ENCODE data around the gene PCDHA1. TPM values are rescaled to one million over a fixed set of nuclear protein-coding genes. Genes with fewer than 3 reads are reported as not detected.
"Not testable (repeated sequence)": the region's sequence is repeated elsewhere in the genome, so short reads cannot be mapped to it uniquely, and the experiment has no call there.

The PCDHA1 gene
- total and polyA plus RNA-seq, 7 experiments from 2014 or later, result not detected

GRCh38 chr5:140780512-140780911 lies 5.4 kb upstream of the PCDHA1 start:
- Histone ChIP-seq H3K27me3 (ENCODE audit: control insufficient read depth in 2 of 2, insufficient read depth in 2 of 2, low read length in 2 of 2) (no peaks in the 10 kb centered on the region), H3K27ac (ENCODE audit: low read depth, low read length) (no peak overlapping the region), H3K9me3 (ENCODE audit: control insufficient read depth in 2 of 3, low read length in 3 of 3) (peaks cover 0 to 74% (median 0%) of the 10 kb centered on the region in 3 experiments), H3K36me3 (ENCODE audit: control insufficient read depth in 2 of 3, insufficient read depth in 3 of 3, low read length in 3 of 3) (no peaks in the 10 kb centered on the region), H3K4me3 (ENCODE audit: low read length) (no peak overlapping the region), H3K4me1 (ENCODE audit: control insufficient read depth in 2 of 2, insufficient read depth in 2 of 2, low read length in 2 of 2) (no peaks in the 10 kb centered on the region)
- DNase-seq (no peak), ATAC-seq (no peak)
- peaks cover 19 to 100% (median 73%) of the 10 kb centered on the region in 11 donors for H3K9me3 Mint-ChIP-seq
- ChIA-PET POLR2A (no interaction called here), CTCF (no interaction called here)
- H3K27ac Mint-ChIP-seq, result no peak overlapping the region
- H3K4me1 Mint-ChIP-seq, result no peaks in the 10 kb centered on the region
- peaks cover 0 to 47% (median 29%) of the 10 kb centered on the region in 5 donors for H3K27me3 Mint-ChIP-seq
- H3K36me3 Mint-ChIP-seq, result peaks cover 0 to 44% (median 16%) of the 10 kb centered on the region in 5 donors
- no peak overlapping the region for H3K4me3 Mint-ChIP-seq
- intact Hi-C loops (cut with micrococcal nuclease), result no loop called here

- H3K4me1 Mint-ChIP-seq; H3K4me1 ChIP-seq (ENCODE audit: control insufficient read depth in 2 of 2, insufficient read depth in 2 of 2, low read length in 2 of 2); intact Hi-C loops (cut with micrococcal nuclease); H3K27ac ChIP-seq (ENCODE audit: low read depth, low read length); H3K27me3 ChIP-seq (ENCODE audit: control insufficient read depth in 2 of 2, insufficient read depth in 2 of 2, low read length in 2 of 2); CTCF ChIA-PET; H3K36me3 ChIP-seq (ENCODE audit: control insufficient read depth in 2 of 3, insufficient read depth in 3 of 3, low read length in 3 of 3); ATAC-seq; POLR2A ChIA-PET; H3K27ac Mint-ChIP-seq; H3K4me3 ChIP-seq (ENCODE audit: low read length); DNase-seq: not testable (repeated sequence)
- peaks cover 0 to 62% (median 4%) of the 10 kb centered on the region in 3 experiments for H3K9me3 ChIP-seq (ENCODE audit: control insufficient read depth in 2 of 3, low read length in 3 of 3)
- H3K9me3 Mint-ChIP-seq, result peaks cover 0 to 97% (median 53%) of the 10 kb centered on the region in 11 donors
- H3K36me3 Mint-ChIP-seq, result peaks cover 2 to 37% (median 13%) of the 10 kb centered on the region in 5 donors
- peaks cover 3 to 70% (median 50%) of the 10 kb centered on the region in 5 donors for H3K27me3 Mint-ChIP-seq
- H3K4me3 Mint-ChIP-seq, result peak overlapping the region in 1 of 10 donors; percentile 12
Observed at GRCh38 chr5:140787422-140787821, 1.5 kb downstream of the PCDHA1 start.

DNA sequence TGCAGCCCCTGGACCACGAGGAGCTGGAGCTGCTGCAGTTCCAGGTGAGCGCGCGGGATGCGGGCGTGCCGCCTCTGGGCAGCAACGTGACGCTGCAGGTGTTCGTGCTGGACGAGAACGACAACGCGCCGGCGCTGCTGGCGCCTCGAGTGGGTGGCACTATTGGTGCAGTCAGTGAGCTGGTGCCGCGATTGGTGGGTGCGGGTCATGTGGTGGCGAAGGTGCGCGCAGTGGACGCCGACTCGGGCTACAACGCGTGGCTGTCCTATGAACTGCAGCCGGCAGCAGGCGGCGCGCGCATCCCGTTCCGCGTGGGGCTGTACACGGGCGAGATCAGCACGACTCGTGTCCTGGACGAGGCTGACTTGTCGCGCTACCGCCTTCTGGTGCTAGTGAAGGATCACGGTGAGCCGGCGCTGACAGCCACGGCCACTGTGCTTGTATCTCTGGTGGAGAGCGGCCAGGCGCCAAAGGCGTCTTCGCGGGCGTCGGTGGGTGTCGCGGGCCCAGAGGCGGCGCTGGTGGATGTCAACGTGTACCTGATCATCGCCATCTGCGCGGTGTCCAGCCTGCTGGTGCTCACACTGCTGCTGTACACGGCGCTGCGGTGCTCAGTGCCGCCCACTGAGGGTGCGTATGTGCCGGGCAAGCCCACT lies 2.0 kb downstream of the PCDHA1 start:
- H3K4me3 Mint-ChIP-seq; intact Hi-C loops (cut with micrococcal nuclease); H3K4me3 ChIP-seq (ENCODE audit: low read length); H3K27ac Mint-ChIP-seq; ATAC-seq; CTCF ChIA-PET; H3K4me1 ChIP-seq (ENCODE audit: control insufficient read depth in 2 of 2, insufficient read depth in 2 of 2, low read length in 2 of 2); H3K36me3 ChIP-seq (ENCODE audit: control insufficient read depth in 2 of 3, insufficient read depth in 3 of 3, low read length in 3 of 3); H3K4me1 Mint-ChIP-seq; H3K27ac ChIP-seq (ENCODE audit: low read depth, low read length); H3K27me3 ChIP-seq (ENCODE audit: control insufficient read depth in 2 of 2, insufficient read depth in 2 of 2, low read length in 2 of 2); DNase-seq; POLR2A ChIA-PET: not testable (repeated sequence)
- Mint-ChIP-seq H3K27me3 (peaks cover 3 to 74% (median 53%) of the 10 kb centered on the region in 5 donors), H3K36me3 (peaks cover 2 to 40% (median 13%) of the 10 kb centered on the region in 5 donors), H3K9me3 (peaks cover 0 to 97% (median 51%) of the 10 kb centered on the region in 11 donors)
- peaks cover 0 to 62% (median 4%) of the 10 kb centered on the region in 3 experiments for H3K9me3 ChIP-seq (ENCODE audit: control insufficient read depth in 2 of 3, low read length in 3 of 3)

- Histone ChIP-seq H3K36me3 (ENCODE audit: control insufficient read depth in 2 of 3, insufficient read depth in 3 of 3, low read length in 3 of 3) (no peaks in the 10 kb centered on the region), H3K4me1 (ENCODE audit: control insufficient read depth in 2 of 2, insufficient read depth in 2 of 2, low read length in 2 of 2) (no peaks in the 10 kb centered on the region), H3K4me3 (ENCODE audit: low read length) (no peak overlapping the region), H3K27me3 (ENCODE audit: control insufficient read depth in 2 of 2, insufficient read depth in 2 of 2, low read length in 2 of 2) (peaks cover 2 to 5% of the 10 kb centered on the region in 2 donors), H3K9me3 (ENCODE audit: control insufficient read depth in 2 of 3, low read length in 3 of 3) (peaks cover 0 to 62% (median 12%) of the 10 kb centered on the region in 3 experiments), H3K27ac (ENCODE audit: low read depth, low read length) (no peak overlapping the region)
- no peaks in the 10 kb centered on the region for H3K4me1 Mint-ChIP-seq
- ATAC-seq (no peak), DNase-seq (no peak)
- peaks cover 0 to 98% (median 57%) of the 10 kb centered on the region in 11 donors for H3K9me3 Mint-ChIP-seq
- H3K27ac Mint-ChIP-seq, result no peak overlapping the region
- ChIA-PET CTCF (no interaction called here), POLR2A (no interaction called here)
- peaks cover 3 to 74% (median 61%) of the 10 kb centered on the region in 5 donors for H3K27me3 Mint-ChIP-seq
- no peak overlapping the region for H3K4me3 Mint-ChIP-seq
- H3K36me3 Mint-ChIP-seq, result peaks cover 0 to 37% (median 7%) of the 10 kb centered on the region in 5 donors
- intact Hi-C loops (cut with micrococcal nuclease), result no loop called here
Observed at GRCh38 chr5:140791089-140791488, 5.1 kb downstream of the PCDHA1 start.

DNA sequence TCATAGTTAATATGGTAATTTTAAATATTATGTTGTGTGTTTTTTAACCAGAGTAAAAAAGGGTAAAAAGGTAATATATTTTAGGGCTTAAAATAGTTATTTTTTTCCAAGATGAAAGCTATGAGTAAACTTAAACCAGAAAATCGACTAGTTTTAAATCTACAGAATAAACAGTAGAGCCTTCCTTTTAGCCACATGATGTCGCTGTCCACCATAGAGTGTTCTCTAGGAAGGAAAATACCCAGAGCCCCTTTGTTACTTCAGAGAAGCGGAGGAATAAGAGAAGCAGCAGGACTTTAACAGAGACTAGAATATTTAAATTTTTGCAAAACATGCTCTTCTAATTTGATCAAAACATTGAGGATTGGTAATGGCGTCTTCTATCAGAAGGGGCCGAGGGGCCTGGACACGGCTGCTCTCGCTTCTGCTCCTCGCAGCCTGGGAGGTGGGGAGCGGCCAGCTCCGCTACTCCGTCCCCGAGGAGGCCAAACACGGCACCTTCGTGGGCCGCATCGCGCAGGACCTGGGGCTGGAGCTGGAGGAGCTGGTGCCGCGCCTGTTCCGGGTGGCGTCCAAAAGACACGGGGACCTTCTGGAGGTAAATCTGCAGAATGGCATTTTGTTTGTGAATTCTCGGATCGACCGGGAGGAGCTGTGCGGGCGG lies 8.8 kb downstream of the PCDHA1 start, which contains the start of gene PCDHA2:
Gene PCDHA2 (plus strand): TSS at position 258 of the 664 bp plus-strand sequence.
- H3K27ac Mint-ChIP-seq, result peak within 1 kb of the TSS in 1 of 9 donors; percentile 23
- H3K9me3 ChIP-seq (ENCODE audit: control insufficient read depth in 2 of 3, low read length in 3 of 3), result peaks cover 0 to 39% (median 8%) of the 10 kb centered on the region in 3 experiments
- H3K4me1 Mint-ChIP-seq, result no peaks in the 10 kb centered on the region
- no peak within 1 kb of the TSS for H3K4me3 ChIP-seq (ENCODE audit: low read length)
- no peak within 1 kb of the TSS for H3K27ac ChIP-seq (ENCODE audit: low read depth, low read length)
- ATAC-seq, result no peak
- no peaks in the 10 kb centered on the region for H3K4me1 ChIP-seq (ENCODE audit: control insufficient read depth in 2 of 2, insufficient read depth in 2 of 2, low read length in 2 of 2)
- no peak for DNase-seq
- peak within 1 kb of the TSS in 1 of 10 donors; percentile 34 for H3K4me3 Mint-ChIP-seq
- peaks cover 0 to 37% (median 5%) of the 10 kb centered on the region in 5 donors for H3K36me3 Mint-ChIP-seq
- ChIA-PET CTCF (no interaction called here), POLR2A (no interaction called here)
- H3K27me3 Mint-ChIP-seq, result peaks cover under 1 to 66% (median 48%) of the 10 kb centered on the region in 5 donors
- H3K36me3 ChIP-seq (ENCODE audit: control insufficient read depth in 2 of 3, insufficient read depth in 3 of 3, low read length in 3 of 3), result no peaks in the 10 kb centered on the region
- peaks cover 0 to 86% (median 48%) of the 10 kb centered on the region in 11 donors for H3K9me3 Mint-ChIP-seq
- H3K27me3 ChIP-seq (ENCODE audit: control insufficient read depth in 2 of 2, insufficient read depth in 2 of 2, low read length in 2 of 2), result peaks cover 0 to 2% of the 10 kb centered on the region in 2 donors
- intact Hi-C loops (cut with micrococcal nuclease), result no loop called here

- intact Hi-C loops (cut with micrococcal nuclease), result no loop called here
- H3K9me3 Mint-ChIP-seq, result peaks cover 0 to 88% (median 50%) of the 10 kb centered on the region in 11 donors
- no peak for DNase-seq
- CTCF ChIA-PET, result no interaction called here
- Histone ChIP-seq H3K27me3 (ENCODE audit: control insufficient read depth in 2 of 2, insufficient read depth in 2 of 2, low read length in 2 of 2) (peaks cover 0 to 2% of the 10 kb centered on the region in 2 donors), H3K27ac (ENCODE audit: low read depth, low read length) (no peak overlapping the region), H3K4me3 (ENCODE audit: low read length) (no peak overlapping the region), H3K36me3 (ENCODE audit: control insufficient read depth in 2 of 3, insufficient read depth in 3 of 3, low read length in 3 of 3) (no peaks in the 10 kb centered on the region), H3K9me3 (ENCODE audit: control insufficient read depth in 2 of 3, low read length in 3 of 3) (peaks cover 0 to 39% (median 8%) of the 10 kb centered on the region in 3 experiments), H3K4me1 (ENCODE audit: control insufficient read depth in 2 of 2, insufficient read depth in 2 of 2, low read length in 2 of 2) (no peaks in the 10 kb centered on the region)
- H3K4me3 Mint-ChIP-seq, result peak overlapping the region in 1 of 10 donors; percentile 34
- peak overlapping the region in 1 of 9 donors; percentile 23 for H3K27ac Mint-ChIP-seq
- no peak for ATAC-seq
- peaks cover 0 to 39% (median 6%) of the 10 kb centered on the region in 5 donors for H3K36me3 Mint-ChIP-seq
- H3K27me3 Mint-ChIP-seq, result peaks cover 0 to 69% (median 52%) of the 10 kb centered on the region in 5 donors
- POLR2A ChIA-PET, result no interaction called here
- no peaks in the 10 kb centered on the region for H3K4me1 Mint-ChIP-seq
Observed at GRCh38 chr5:140795259-140795641, 9.3 kb downstream of the PCDHA1 start.

Measured in naive thymus-derived CD4-positive, alpha-beta T cell (primary cell).